ENCODE measurements around the gene DBH.

Gene DBH

GRCh38 chr9:133679466-133680061 lies 43.4 kb downstream of the DBH start:
- no peak for DNase-seq (ENCODE audit: low spot score)
- in situ Hi-C loops (cut with MboI; ENCODE audit: low pct_unique_long_range_greater_than_20kb, low sequenced_read_pairs, unreplicated experiment): no loop called here
- TF ChIP-seq CTCF (IDR thresholded peaks at IDR 0.05; ENCODE audit: extremely low read depth, insufficient read depth, missing control alignments): no peak

GRCh38 chr9:133680250-133680975 lies 44.2 kb downstream of the DBH start:
- in situ Hi-C loops (cut with MboI; ENCODE audit: low pct_unique_long_range_greater_than_20kb, low sequenced_read_pairs, unreplicated experiment): no loop called here
- no peak for TF ChIP-seq CTCF (IDR thresholded peaks at IDR 0.05; ENCODE audit: extremely low read depth, insufficient read depth, missing control alignments)
- no peak for DNase-seq (ENCODE audit: low spot score)

GRCh38 chr9:133680976-133681657 lies 45.0 kb downstream of the DBH start:
- no peak for DNase-seq (ENCODE audit: low spot score)
- in situ Hi-C loops (cut with MboI; ENCODE audit: low pct_unique_long_range_greater_than_20kb, low sequenced_read_pairs, unreplicated experiment): no loop called here
- TF ChIP-seq CTCF (IDR thresholded peaks at IDR 0.05; ENCODE audit: extremely low read depth, insufficient read depth, missing control alignments): no peak

GRCh38 chr9:133681658-133682306 lies 45.6 kb downstream of the DBH start:
- no peak for TF ChIP-seq CTCF (IDR thresholded peaks at IDR 0.05; ENCODE audit: extremely low read depth, insufficient read depth, missing control alignments)
- in situ Hi-C loops (cut with MboI; ENCODE audit: low pct_unique_long_range_greater_than_20kb, low sequenced_read_pairs, unreplicated experiment): no loop called here
- DNase-seq (ENCODE audit: low spot score): no peak

GRCh38 chr9:133682818-133683585 lies 46.8 kb downstream of the DBH start:
- DNase-seq (ENCODE audit: low spot score): no peak
- in situ Hi-C loops (cut with MboI; ENCODE audit: low pct_unique_long_range_greater_than_20kb, low sequenced_read_pairs, unreplicated experiment): no loop called here
- TF ChIP-seq CTCF (IDR thresholded peaks at IDR 0.05; ENCODE audit: extremely low read depth, insufficient read depth, missing control alignments): no peak

GRCh38 chr9:133683586-133684120 lies 47.5 kb downstream of the DBH start:
- no peak for TF ChIP-seq CTCF (IDR thresholded peaks at IDR 0.05; ENCODE audit: extremely low read depth, insufficient read depth, missing control alignments)
- DNase-seq (ENCODE audit: low spot score): no peak
- in situ Hi-C loops (cut with MboI; ENCODE audit: low pct_unique_long_range_greater_than_20kb, low sequenced_read_pairs, unreplicated experiment): no loop called here

All from GM13977 (cell line).